K562 (cell line): ENCODE measurements around the gene CHST15.

ENCODE experiments used
- BRF2 ChIP-seq: IDR thresholded peaks from 3 replicates; pipeline ENCODE4 v1.6.1; 2011; ENCODE audit warnings: borderline replicate concordance, mild to moderate bottlenecking; ENCODE audit not compliant: insufficient read length, insufficient read depth
- FOXA1 ChIP-seq: fragments of 450-650 bp; IDR thresholded peaks from 2 replicates; pipeline ENCODE4 v1.6.1; 2016; ENCODE audit warnings: mild to moderate bottlenecking, borderline replicate concordance
- MAFK ChIP-seq: IDR thresholded peaks from 2 replicates; pipeline ENCODE4 v1.6.1; 2011; ENCODE audit warnings: low read length, improper control_type of control experiment
- ZNF239 ChIP-seq: fragments of 250-450 bp; sonication (Bioruptor Pico); IDR thresholded peaks from 2 replicates; pipeline ENCODE4 v1.4.0; 2020; ENCODE audit warnings: mild to moderate bottlenecking

- no peak for TF ChIP-seq BRF2
- TF ChIP-seq ZNF239: no peak
- TF ChIP-seq MAFK: no peak
- TF ChIP-seq FOXA1: no peak
Observed at GRCh38 chr10:124083740-124084397, 9.5 kb downstream of the CHST15 start.
